ENCODE measurements around the gene SLC26A4.

SLC26A4 gene

GRCh38 chr7:107743567-107744344 lies 83.1 kb downstream of the SLC26A4 start, which contains the start of gene CBLL1:
CBLL1 (plus strand) TSS chr7:107744142; CDS start chr7:107744164, 22 bp downstream.
- peak within 1 kb of the TSS; percentile 86 for H3K4me3 ChIP-seq (ENCODE audit: low read length)
- peak; percentile 97 for DNase-seq (ENCODE audit: low read depth)
- TF ChIP-seq CTCF (conservative IDR thresholded peaks at IDR 0.05; ENCODE audit: low read length) = peak; percentile 80

GRCh38 chr7:107744345-107744750 lies 83.7 kb downstream of the SLC26A4 start:
- no peak for TF ChIP-seq CTCF (conservative IDR thresholded peaks at IDR 0.05; ENCODE audit: low read length)
- peak overlapping the region; percentile 86 for H3K4me3 ChIP-seq (ENCODE audit: low read length)
- DNase-seq (ENCODE audit: low read depth) = no peak

GRCh38 chr7:107746006-107746405 lies 85.4 kb downstream of the SLC26A4 start:
- no peak for DNase-seq (ENCODE audit: low read depth)
- no peak for TF ChIP-seq CTCF (conservative IDR thresholded peaks at IDR 0.05; ENCODE audit: low read length)
- H3K4me3 ChIP-seq (ENCODE audit: low read length) = peak overlapping the region; percentile 9; the same call in 1 of the 2 replicates

- no peak for TF ChIP-seq CTCF (conservative IDR thresholded peaks at IDR 0.05; ENCODE audit: low read length)
- no peak overlapping the region for H3K4me3 ChIP-seq (ENCODE audit: low read length)
- DNase-seq (ENCODE audit: low read depth) = no peak
Observed at GRCh38 chr7:107751113-107751512, 90.5 kb downstream of the SLC26A4 start.

GRCh38 chr7:107754642-107755041 lies 94.0 kb downstream of the SLC26A4 start:
- no peak for TF ChIP-seq CTCF (conservative IDR thresholded peaks at IDR 0.05; ENCODE audit: low read length)
- no peak for DNase-seq (ENCODE audit: low read depth)
- no peak overlapping the region for H3K4me3 ChIP-seq (ENCODE audit: low read length)

- H3K4me3 ChIP-seq (ENCODE audit: low read length) = no peak overlapping the region
- TF ChIP-seq CTCF (conservative IDR thresholded peaks at IDR 0.05; ENCODE audit: low read length) = no peak
- no peak for DNase-seq (ENCODE audit: low read depth)
Observed at GRCh38 chr7:107758667-107759066, 98.0 kb downstream of the SLC26A4 start.

GRCh38 chr7:107767391-107767790 lies 106.8 kb downstream of the SLC26A4 start:
- H3K4me3 ChIP-seq (ENCODE audit: low read length) = no peak overlapping the region
- no peak for TF ChIP-seq CTCF (conservative IDR thresholded peaks at IDR 0.05; ENCODE audit: low read length)
- DNase-seq (ENCODE audit: low read depth) = no peak
